H1 (cell line): Measurements from ENCODE around the gene CAMK1. TPM values are rescaled to one million over a fixed set of nuclear protein-coding genes. Genes with fewer than 3 reads are reported as not detected.

Source experiments
- CTCF ChIA-PET: fragments of 300-600 bp; sonication (Branson Sonifier 250); formaldehyde crosslinking; loops from one replicate; lab custom pipeline; 2021; ENCODE audit not compliant: partially characterized antibody; lab: Charles Lee
- POLR2A ChIA-PET: fragments of 300-600 bp; sonication (Branson Sonifier 250); formaldehyde crosslinking; loops from one replicate; lab custom pipeline; 2021; ENCODE audit warnings: inconsistent platforms; ENCODE audit not compliant: partially characterized antibody; lab: Charles Lee
- DNase-seq, 2 experiments: peaks; one replicate each; pipeline versions ENCODE4 v3.0.0 to v3.0.0-alpha.2; 2010 to 2022; ENCODE audit warnings: low spot score in 2 of 2, low read depth in 1 of 2, mixed read lengths in 1 of 2
- FAIRE-seq: peaks from 2 replicates; lab custom pipeline; 2011; peaks lifted over from hg19 to GRCh38; lab: Jason Lieb, UNC
- H2AFZ ChIP-seq: 2 replicates; pipeline ENCODE4 v1.8.1; 2012; ENCODE audit warnings: low read length, inconsistent platforms
- H2AK5ac ChIP-seq: 2 replicates; pipeline ENCODE4 v1.6.1; 2013; ENCODE audit warnings: low read depth, low read length
- H2BK120ac ChIP-seq: replicated peaks from 2 replicates; pipeline ENCODE3; 2013; ENCODE audit warnings: low read depth, low read length, inconsistent platforms
- H2BK12ac ChIP-seq: 2 replicates; pipeline ENCODE4 v1.6.1; 2013; ENCODE audit warnings: low read depth, low read length
- H2BK15ac ChIP-seq: 2 replicates; pipeline ENCODE4 v1.6.1; 2013; ENCODE audit warnings: low read length
- H2BK20ac ChIP-seq: 2 replicates; pipeline ENCODE4 v1.6.1; 2013; ENCODE audit warnings: low read length
- H2BK5ac ChIP-seq: 2 replicates; pipeline ENCODE4 v1.6.1; 2013; ENCODE audit warnings: low read depth, low read length
- H3K14ac ChIP-seq: 2 replicates; pipeline ENCODE4 v1.6.1; 2013; ENCODE audit warnings: inconsistent platforms; ENCODE audit not compliant: insufficient read length
- H3K18ac ChIP-seq: 2 replicates; pipeline ENCODE4 v1.6.1; 2013; ENCODE audit warnings: low read length; ENCODE audit errors: extremely low read depth
- H3K23ac ChIP-seq: 2 replicates; pipeline ENCODE4 v1.6.1; 2013; ENCODE audit warnings: inconsistent platforms; ENCODE audit not compliant: insufficient read length
- H3K23me2 ChIP-seq: 2 replicates; pipeline ENCODE4 v1.6.1; 2013; ENCODE audit warnings: low read depth, low read length
- H3K27ac ChIP-seq: 2 replicates; pipeline ENCODE4 v1.6.1; 2011; ENCODE audit warnings: low read depth, low read length, inconsistent platforms
- H3K27me3 ChIP-seq, 4 experiments: replicated peaks in 1 of 4; 1 replicate in 1 of 4; 2 replicates in 3 of 4; pipeline versions ENCODE4 v1.6.1 to v1.8.1; 2011 to 2013; ENCODE audit warnings: low read length in 3 of 4, mild to moderate bottlenecking in 3 of 4, inconsistent platforms in 2 of 4, mixed read lengths in 2 of 4, moderate library complexity in 1 of 4; ENCODE audit not compliant: control insufficient read depth in 3 of 4, insufficient read depth in 3 of 4; ENCODE audit errors: extremely low read depth in 1 of 4
- H3K36me3 ChIP-seq, 4 experiments: 2 replicates each; pipeline versions ENCODE4 v1.6.1 to v1.8.1; 2011 to 2013; ENCODE audit warnings: mild to moderate bottlenecking in 4 of 4, low read length in 3 of 4, moderate library complexity in 2 of 4, control low read depth in 1 of 4, inconsistent platforms in 1 of 4; ENCODE audit not compliant: insufficient read depth in 4 of 4, control insufficient read depth in 2 of 4
- H3K4ac ChIP-seq: replicated peaks from 2 replicates; pipeline ENCODE3; 2013; ENCODE audit warnings: low read length, low read depth, mixed read lengths, inconsistent platforms; ENCODE audit not compliant: insufficient read length
- H3K4me1 ChIP-seq, 4 experiments: replicated peaks in 1 of 4; 1 replicate in 1 of 4; 2 replicates in 3 of 4; pipeline versions ENCODE4 v1.6.1 to v1.8.1; 2011 to 2013; ENCODE audit warnings: low read length in 3 of 4, inconsistent platforms in 2 of 4, mixed read lengths in 1 of 4; ENCODE audit not compliant: insufficient read depth in 4 of 4, control insufficient read depth in 3 of 4
- H3K4me2 ChIP-seq, 2 experiments: 2 replicates each; pipeline versions ENCODE4 v1.6.1 to v1.8.1; 2011 to 2013; ENCODE audit warnings: low read depth in 2 of 2, low read length in 2 of 2, control low read depth in 1 of 2, inconsistent platforms in 1 of 2, mild to moderate bottlenecking in 1 of 2; ENCODE audit not compliant: insufficient read depth in 1 of 2
- H3K4me3 ChIP-seq, 4 experiments: fragments of 200-600, 300-600 bp in 1 of 4; sonication (generic), shearing (Covaris generic), sonication (Bioruptor Twin) in 1 of 4; 2 replicates each; pipeline versions ENCODE4 v1.5.1 to v1.8.1; 2011 to 2016; ENCODE audit warnings: low read length in 4 of 4, low read depth in 3 of 4, control low read depth in 2 of 4, inconsistent platforms in 2 of 4, mild to moderate bottlenecking in 2 of 4, mixed read lengths in 1 of 4, moderate library complexity in 1 of 4; ENCODE audit not compliant: insufficient read depth in 2 of 4; ENCODE audit errors: extremely low read depth in 1 of 4
- H3K56ac ChIP-seq: replicated peaks from 2 replicates; pipeline ENCODE3; 2013; ENCODE audit warnings: low read depth, mild to moderate bottlenecking, mixed read lengths, low read length, inconsistent platforms; ENCODE audit not compliant: insufficient read length
- H3K79me1 ChIP-seq: 2 replicates; pipeline ENCODE4 v1.6.1; 2013; ENCODE audit warnings: low read depth, low read length, control low read depth
- H3K79me2 ChIP-seq, 2 experiments: 2 replicates each; pipeline versions ENCODE4 v1.6.1 to v1.8.1; 2012 to 2013; ENCODE audit warnings: low read length in 2 of 2, mild to moderate bottlenecking in 2 of 2, inconsistent platforms in 1 of 2; ENCODE audit not compliant: insufficient read depth in 2 of 2, control insufficient read depth in 1 of 2
- H3K9ac ChIP-seq, 4 experiments: replicated peaks in 1 of 4; 1 replicate in 1 of 4; 2 replicates in 3 of 4; pipeline versions ENCODE4 v1.6.1 to v1.8.1; 2011 to 2013; ENCODE audit warnings: low read depth in 3 of 4, low read length in 3 of 4, control low read depth in 2 of 4, mild to moderate bottlenecking in 2 of 4, moderate library complexity in 2 of 4, inconsistent platforms in 1 of 4; ENCODE audit errors: extremely low read depth in 1 of 4
- H3K9me3 ChIP-seq, 2 experiments: 2 replicates each; pipeline versions ENCODE4 v1.6.1 to v1.8.1; 2012 to 2013; ENCODE audit warnings: mild to moderate bottlenecking in 2 of 2, moderate library complexity in 2 of 2, control low read depth in 1 of 2, inconsistent platforms in 1 of 2, low read depth in 1 of 2, low read length in 1 of 2, mixed read lengths in 1 of 2; ENCODE audit not compliant: insufficient read depth in 2 of 2
- H4K20me1 ChIP-seq, 2 experiments: replicated peaks in 1 of 2; 2 replicates each; pipeline versions ENCODE3 to v1.8.1; 2011 to 2013; ENCODE audit warnings: inconsistent platforms in 2 of 2, low read length in 2 of 2, mild to moderate bottlenecking in 1 of 2; ENCODE audit not compliant: insufficient read depth in 2 of 2, control insufficient read depth in 1 of 2
- H4K5ac ChIP-seq: 2 replicates; pipeline ENCODE4 v1.6.1; 2013; ENCODE audit warnings: low read length, low read depth, mixed read lengths, inconsistent platforms; ENCODE audit not compliant: insufficient read length
- H4K8ac ChIP-seq: 2 replicates; pipeline ENCODE4 v1.8.0; 2013; ENCODE audit warnings: mild to moderate bottlenecking, moderate library complexity, low read length, inconsistent platforms; ENCODE audit not compliant: insufficient read depth; ENCODE audit errors: extremely low read depth
- H4K91ac ChIP-seq: replicated peaks from 2 replicates; pipeline ENCODE3; 2013; ENCODE audit warnings: low read length, mixed read lengths, inconsistent platforms; ENCODE audit not compliant: insufficient read length
- EP300 ChIP-seq, 2 experiments: IDR thresholded peaks; 1 replicate in 1 of 2; 2 replicates in 1 of 2; pipeline ENCODE4 v1.6.1; 2011 to 2012; ENCODE audit warnings: low read depth in 2 of 2, low read length in 2 of 2, mild to moderate bottlenecking in 2 of 2, borderline replicate concordance in 1 of 2, inconsistent platforms in 1 of 2, moderate library complexity in 1 of 2
- FOSL1 ChIP-seq: IDR thresholded peaks from 2 replicates; pipeline ENCODE4 v1.6.1; 2011; ENCODE audit warnings: mild to moderate bottlenecking, low read depth, low read length, moderate library complexity; ENCODE audit not compliant: insufficient read depth
- MAFK ChIP-seq: IDR thresholded peaks from 2 replicates; pipeline ENCODE4 v1.6.1; 2012; ENCODE audit warnings: low read depth, mild to moderate bottlenecking, improper control_type of control experiment, low read length
- RXRA ChIP-seq: IDR thresholded peaks from 2 replicates; pipeline ENCODE4 v1.6.1; 2011; ENCODE audit warnings: low read depth, mild to moderate bottlenecking, low read length, moderate library complexity; ENCODE audit not compliant: insufficient read depth
- SP1 ChIP-seq: IDR thresholded peaks from 2 replicates; pipeline ENCODE4 v1.6.1; 2011; ENCODE audit warnings: low read depth, low read length
- WGBS, 2 experiments: shearing (Covaris generic) in 1 of 2; methylation state at CpG; one replicate each; pipeline versions ENCODE4 v1.1.6 to v1.1.7; 2013 to 2015; ENCODE audit warnings: low lambda C conversion rate in 2 of 2, mixed read lengths in 2 of 2, inconsistent platforms in 1 of 2, low coverage in 1 of 2, missing lambda C conversion rate in 1 of 2; ENCODE audit not compliant: insufficient replicate concordance in 2 of 2, insufficient coverage in 1 of 2, insufficient read length in 1 of 2; ENCODE audit errors: extremely low coverage in 1 of 2, missing lambda C conversion rate in 1 of 2; 5-methylcytosine and 5-hydroxymethylcytosine counted together
- polyA plus RNA-seq, 7 experiments: library from polyadenylated mRNA; depleted of rRNA in 3 of 7; stranded (reverse) in 5 of 7; unstranded in 2 of 7; fragments of >200 nt in 5 of 7; fragments of 200-250 nt in 2 of 7; gene quantifications; 1 replicate in 5 of 7; 2 replicates in 1 of 7; 4 replicates in 1 of 7; pipeline versions ENCODE4 v1.2.1 to v1.2.3, GENCODE V29; 2011 to 2013; ENCODE audit warnings: missing spikeins in 2 of 7, mixed read lengths in 2 of 7
- total RNA-seq: library from RNA; stranded (reverse); fragmentation: NEBNext Ultra II Directional; extraction: Animal tissue kit (Norgen Biotek cat#: 25700); gene quantifications from 2 replicates; pipeline ENCODE4 v1.2.1, GENCODE V29; 2021

The CAMK1 gene
- total and polyA plus RNA-seq, 2 of the 8 experiments (the other 6 are each of a cell fraction or from before 2014, with no cell fraction given) = 4.9 to 5.1 TPM

DNA sequence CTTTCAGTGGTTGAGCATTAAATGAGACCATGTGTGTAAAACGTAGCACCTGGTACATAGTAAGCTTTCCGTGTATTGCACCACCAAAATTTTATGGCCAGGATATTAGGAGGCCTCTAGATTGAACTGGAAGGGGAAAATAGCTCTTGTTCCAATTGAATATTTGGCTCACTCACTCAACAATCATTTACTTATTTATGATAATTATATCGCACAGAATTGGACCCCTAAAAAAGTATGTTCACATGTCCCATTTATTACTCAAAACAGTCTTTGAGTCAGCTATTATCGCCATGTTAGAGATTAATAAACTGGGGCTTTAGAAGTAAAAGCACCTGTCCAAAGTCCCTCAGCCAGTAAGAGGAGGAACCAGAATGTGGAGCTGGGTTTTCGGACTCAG, 35.2 kb upstream of the CAMK1 start:
- Histone ChIP-seq H3K27me3 (no peaks in the 10 kb centered on the region), H4K5ac (no peak overlapping the region), H3K79me2 (no peaks in the 10 kb centered on the region), H3K23ac (no peak overlapping the region), H3K4me2 (no peak overlapping the region), H2BK20ac (no peak overlapping the region), H3K9ac (no peak overlapping the region), H3K23me2 (peaks cover 2% of the 10 kb centered on the region; the same call in 1 of the 2 replicates), H2BK15ac (no peak overlapping the region), H3K79me1 (no peaks in the 10 kb centered on the region; the same call in 1 of the 2 replicates), H2BK5ac (no peak overlapping the region), H2AK5ac (no peak overlapping the region), H3K56ac (no peak overlapping the region), H3K4ac (no peak overlapping the region), H4K8ac (no peak overlapping the region), H3K27ac (no peak overlapping the region), H2BK120ac (no peak overlapping the region), H3K4me3 (no peak overlapping the region), H3K14ac (no peak overlapping the region), H2BK12ac (no peak overlapping the region), H4K20me1 (peaks cover 3 to 16% of the 10 kb centered on the region in 2 experiments), H3K18ac (no peak overlapping the region), H4K91ac (no peak overlapping the region), H3K36me3 (peaks cover 31 to 61% (median 47%) of the 10 kb centered on the region in 4 experiments), H3K9me3 (no peaks in the 10 kb centered on the region), H2AFZ (no peak overlapping the region), H3K4me1 (peaks cover 0 to 7% (median 2%) of the 10 kb centered on the region in 4 experiments; a peak in 2 of 7 replicates)
- no peak for TF ChIP-seq FOSL1
- TF ChIP-seq RXRA = no peak
- no peak for TF ChIP-seq MAFK
- TF ChIP-seq EP300 (IDR thresholded peaks at IDR 0.05; ENCODE audit: borderline replicate concordance in 1 of 2, low read depth in 2 of 2, low read length in 2 of 2) = no peak
- no peak for TF ChIP-seq SP1
- FAIRE-seq (no peak), DNase-seq (no peak)
- ChIA-PET CTCF (interaction anchor here (0.8 to 2.8 kb wide), 9 partner anchors 9 to 128 kb away, joined by 3 to 11 read pairs (median 4); no protein-coding TSS in a partner anchor), POLR2A (interaction anchor here (1.2 to 7.8 kb wide), 8 partner anchors 10 to 72 kb away, joined by 3 to 71 read pairs (median 4); partner anchors contain the start of genes ARPC4 and TADA3)
- WGBS, 2 experiments = 90% methylated on average over 5 of the region's 5 CpGs; no CpG with 5 or more reads in 1 of the 2 experiments
